Large intestine (tissue), 3 donors: ENCODE measurements around the gene TNNC2. TPM values are rescaled to one million over a fixed set of nuclear protein-coding genes. Genes with fewer than 3 reads are reported as not detected.
A peak's percentile ranks its signal among the peaks of the same experiment; 100 is the strongest.

Experiments used
- DNase-seq, 2 donors: peaks; one replicate each; pipeline versions ENCODE4 v3.0.0 to v3.0.0-alpha.2; 2013
- H3K27ac ChIP-seq: one replicate; pipeline ENCODE4 v1.5.1; 2013; ENCODE audit warnings: low read length
- H3K27me3 ChIP-seq: 2 replicates; pipeline ENCODE4 v1.6.1; 2013; ENCODE audit warnings: low read length; ENCODE audit not compliant: control insufficient read depth, insufficient read depth
- H3K36me3 ChIP-seq: 2 replicates; pipeline ENCODE4 v1.6.1; 2013; ENCODE audit warnings: low read length; ENCODE audit not compliant: control insufficient read depth, insufficient read depth
- H3K4me1 ChIP-seq: one replicate; pipeline ENCODE4 v1.6.1; 2013; ENCODE audit warnings: low read length; ENCODE audit not compliant: control insufficient read depth, insufficient read depth
- H3K4me3 ChIP-seq: one replicate; pipeline ENCODE4 v1.5.1; 2013; ENCODE audit warnings: low read length
- H3K9me3 ChIP-seq: one replicate; pipeline ENCODE4 v1.6.1; 2013; ENCODE audit warnings: mild to moderate bottlenecking, low read depth, low read length, moderate library complexity; ENCODE audit not compliant: control insufficient read depth
- WGBS: methylation state at CpG from one replicate; pipeline ENCODE4 v1.1.5; 2013; ENCODE audit warnings: low lambda C conversion rate; ENCODE audit not compliant: insufficient coverage; 5-methylcytosine and 5-hydroxymethylcytosine counted together
- polyA plus RNA-seq: library from polyadenylated mRNA; unstranded; fragments of 120-200 nt; gene quantifications from one replicate; pipeline ENCODE4 v1.2.1, GENCODE V29; 2013

TNNC2 gene
- polyA plus RNA-seq, 1 donor = 10.9 TPM

- no CpG with 5 or more reads among the region's 24 CpGs for WGBS
- Histone ChIP-seq H3K36me3 (no peaks in the 10 kb centered on the region), H3K27me3 (peaks cover 21% of the 10 kb centered on the region), H3K9me3 (peaks cover 6% of the 10 kb centered on the region), H3K27ac (no peak overlapping the region), H3K4me1 (peaks cover 19% of the 10 kb centered on the region), H3K4me3 (peak overlapping the region; percentile 7)
- DNase-seq = peak; percentile 38 to 65
Observed at GRCh38 chr20:45822857-45823256, 4.3 kb downstream of the TNNC2 start.

- Histone ChIP-seq H3K4me1 (peaks cover 19% of the 10 kb centered on the region), H3K36me3 (no peaks in the 10 kb centered on the region), H3K9me3 (peaks cover 6% of the 10 kb centered on the region), H3K27ac (no peak overlapping the region), H3K4me3 (no peak overlapping the region), H3K27me3 (peaks cover 21% of the 10 kb centered on the region)
- WGBS = no CpG with 5 or more reads among the region's 2 CpGs
- DNase-seq = peak; percentile 76 to 89
Observed at GRCh38 chr20:45821947-45822346, 5.2 kb downstream of the TNNC2 start.

- no peak overlapping the region for H3K27ac ChIP-seq
- H3K4me3 ChIP-seq = no peak overlapping the region
- peaks cover 21% of the 10 kb centered on the region for H3K4me1 ChIP-seq
- WGBS = no CpG with 5 or more reads among the region's 4 CpGs
- peaks cover 21% of the 10 kb centered on the region for H3K27me3 ChIP-seq
- H3K9me3 ChIP-seq = peaks cover 6% of the 10 kb centered on the region
- H3K36me3 ChIP-seq = peaks cover 4% of the 10 kb centered on the region
- no peak for DNase-seq
Observed at GRCh38 chr20:45819466-45819865, 7.6 kb downstream of the TNNC2 start.

GRCh38 chr20:45818239-45818638 lies 8.9 kb downstream of the TNNC2 start:
- peaks cover 4% of the 10 kb centered on the region for H3K36me3 ChIP-seq
- H3K9me3 ChIP-seq = no peaks in the 10 kb centered on the region
- no peak overlapping the region for H3K4me3 ChIP-seq
- H3K4me1 ChIP-seq = peaks cover 25% of the 10 kb centered on the region
- no peak for DNase-seq
- H3K27me3 ChIP-seq = peaks cover 9% of the 10 kb centered on the region
- H3K27ac ChIP-seq = no peak overlapping the region
- WGBS = 70% methylated on average over 2 of the region's 3 CpGs

- peaks cover 3% of the 10 kb centered on the region for H3K27me3 ChIP-seq
- WGBS = no CpG with 5 or more reads among the region's 9 CpGs
- H3K4me3 ChIP-seq = no peak overlapping the region
- DNase-seq = no peak
- no peak overlapping the region for H3K27ac ChIP-seq
- no peaks in the 10 kb centered on the region for H3K9me3 ChIP-seq
- peaks cover 24% of the 10 kb centered on the region for H3K4me1 ChIP-seq
- H3K36me3 ChIP-seq = peaks cover 4% of the 10 kb centered on the region
Observed at GRCh38 chr20:45817376-45818194, 9.5 kb downstream of the TNNC2 start.

- 100% methylated on average over 1 of the region's 3 CpGs for WGBS
- no peaks in the 10 kb centered on the region for H3K9me3 ChIP-seq
- peaks cover 18% of the 10 kb centered on the region for H3K4me1 ChIP-seq
- DNase-seq = no peak
- H3K27ac ChIP-seq = no peak overlapping the region
- peaks cover 4% of the 10 kb centered on the region for H3K36me3 ChIP-seq
- no peak overlapping the region for H3K4me3 ChIP-seq
- no peaks in the 10 kb centered on the region for H3K27me3 ChIP-seq
Observed at GRCh38 chr20:45816951-45817350, 10.2 kb downstream of the TNNC2 start.

- peak in 1 of 2 donors; percentile 43 for DNase-seq
Observed at GRCh38 chr20:45814314-45814713, 12.8 kb downstream of the TNNC2 start.

GRCh38 chr20:45813489-45813888 lies 13.6 kb downstream of the TNNC2 start:
- Histone ChIP-seq H3K27me3 (no peaks in the 10 kb centered on the region), H3K4me1 (peaks cover 15% of the 10 kb centered on the region), H3K4me3 (peak overlapping the region; percentile 56), H3K36me3 (peaks cover 35% of the 10 kb centered on the region), H3K9me3 (no peaks in the 10 kb centered on the region), H3K27ac (no peak overlapping the region)
- WGBS = 0% methylated on average over 2 of the region's 7 CpGs
- DNase-seq = no peak

More at GRCh38 chr20:45814314-45814713, 12.8 kb downstream of the TNNC2 start:
- H3K9me3 ChIP-seq = no peaks in the 10 kb centered on the region
- peaks cover 27% of the 10 kb centered on the region for H3K36me3 ChIP-seq
- no peaks in the 10 kb centered on the region for H3K27me3 ChIP-seq
- no peak overlapping the region for H3K27ac ChIP-seq
- H3K4me1 ChIP-seq = peaks cover 15% of the 10 kb centered on the region
- no peak overlapping the region for H3K4me3 ChIP-seq
- no CpG with 5 or more reads among the region's 3 CpGs for WGBS

- no peaks in the 10 kb centered on the region for H3K27me3 ChIP-seq
- peaks cover 15% of the 10 kb centered on the region for H3K4me1 ChIP-seq
- DNase-seq = no peak
- no CpG with 5 or more reads among the region's 11 CpGs for WGBS
- H3K9me3 ChIP-seq = no peaks in the 10 kb centered on the region
- H3K4me3 ChIP-seq = peak overlapping the region; percentile 56
- no peak overlapping the region for H3K27ac ChIP-seq
- peaks cover 36% of the 10 kb centered on the region for H3K36me3 ChIP-seq
Observed at GRCh38 chr20:45813006-45813340, 14.1 kb downstream of the TNNC2 start.

GRCh38 chr20:45812157-45813005 lies 14.7 kb downstream of the TNNC2 start, which contains the start of gene UBE2C:
UBE2C (plus strand) TSS chr20:45812644; CDS start chr20:45812696, 52 bp downstream.
- DNase-seq = peak; percentile 98 to 99
- Histone ChIP-seq H3K27me3 (no peaks in the 10 kb centered on the region), H3K4me3 (peak within 1 kb of the TSS; percentile 56), H3K4me1 (peaks cover 15% of the 10 kb centered on the region), H3K27ac (peak within 1 kb of the TSS; percentile 61), H3K9me3 (no peaks in the 10 kb centered on the region), H3K36me3 (peaks cover 41% of the 10 kb centered on the region)
- no CpG with 5 or more reads among the region's 65 CpGs for WGBS
